Measurements from ENCODE around the gene HOXB3.

DNA sequence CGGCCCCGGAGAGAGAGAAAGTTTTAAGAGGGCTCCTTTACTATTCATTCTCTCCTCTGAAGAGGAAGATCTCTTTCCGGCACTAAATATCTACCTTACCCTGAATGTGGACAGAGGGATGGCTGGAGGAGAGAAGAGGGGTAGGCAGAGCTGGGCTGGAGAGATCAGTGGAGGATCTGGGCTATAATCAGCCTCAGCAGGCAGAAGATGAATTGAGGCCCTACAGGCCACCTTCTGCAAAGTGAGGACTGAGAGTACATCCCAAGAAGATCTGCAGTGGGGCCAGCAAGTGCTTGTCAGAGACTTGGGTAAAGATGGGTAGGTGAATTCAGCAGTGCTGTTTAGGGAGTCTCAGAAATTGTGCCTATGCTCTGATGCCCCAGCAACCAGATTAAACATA, 52.7 kb downstream of the HOXB3 start:
- TF ChIP-seq, protein P1, sequence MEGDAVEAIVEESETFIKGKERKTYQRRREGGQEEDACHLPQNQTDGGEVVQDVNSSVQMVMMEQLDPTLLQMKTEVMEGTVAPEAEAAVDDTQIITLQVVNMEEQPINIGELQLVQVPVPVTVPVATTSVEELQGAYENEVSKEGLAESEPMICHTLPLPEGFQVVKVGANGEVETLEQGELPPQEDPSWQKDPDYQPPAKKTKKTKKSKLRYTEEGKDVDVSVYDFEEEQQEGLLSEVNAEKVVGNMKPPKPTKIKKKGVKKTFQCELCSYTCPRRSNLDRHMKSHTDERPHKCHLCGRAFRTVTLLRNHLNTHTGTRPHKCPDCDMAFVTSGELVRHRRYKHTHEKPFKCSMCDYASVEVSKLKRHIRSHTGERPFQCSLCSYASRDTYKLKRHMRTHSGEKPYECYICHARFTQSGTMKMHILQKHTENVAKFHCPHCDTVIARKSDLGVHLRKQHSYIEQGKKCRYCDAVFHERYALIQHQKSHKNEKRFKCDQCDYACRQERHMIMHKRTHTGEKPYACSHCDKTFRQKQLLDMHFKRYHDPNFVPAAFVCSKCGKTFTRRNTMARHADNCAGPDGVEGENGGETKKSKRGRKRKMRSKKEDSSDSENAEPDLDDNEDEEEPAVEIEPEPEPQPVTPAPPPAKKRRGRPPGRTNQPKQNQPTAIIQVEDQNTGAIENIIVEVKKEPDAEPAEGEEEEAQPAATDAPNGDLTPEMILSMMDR (IDR thresholded peaks at IDR 0.05; ENCODE audit: low read length): no peak
- TF ChIP-seq EZH2 (IDR thresholded peaks at IDR 0.05; ENCODE audit: borderline replicate concordance, low read length): no peak
